GM12878 (cell line): ENCODE data around the gene HAGHL. TPM values are rescaled to one million over a fixed set of nuclear protein-coding genes. Genes with fewer than 3 reads are reported as not detected.

Experiments used
- ATAC-seq: fragments of 200-7000 bp; cut with Tn5 transposase; 3 replicates; pipeline ENCODE4 v1.9.1; 2020; ENCODE audit warnings: mild to moderate bottlenecking, moderate library complexity
- BruUV-seq: library from RNA; stranded (reverse); fragments of 400-500 nt; replicated peaks from 2 replicates; lab custom pipeline; 2021; lab: Mats Ljungman, UMichigan
- CTCF ChIA-PET: fragments of 300-600 bp; sonication (Branson Sonifier 250); formaldehyde crosslinking; extraction: SDS; loops from one replicate; lab custom pipeline; 2021; ENCODE audit warnings: inconsistent platforms; lab: Yijun Ruan, JAX
- POLR2A ChIA-PET: fragments of 350-600 bp; formaldehyde crosslinking; extraction: SDS; loops from one replicate; lab custom pipeline; 2021; ENCODE audit warnings: inconsistent platforms; lab: Charles Lee
- RAD21 ChIA-PET: fragments of 300-600 bp; sonication (Branson Sonifier 250); formaldehyde crosslinking; loops from one replicate; lab custom pipeline; 2023; ENCODE audit warnings: antibody characterized with exemption; ENCODE audit not compliant: unreplicated experiment; lab: Charles Lee
- SMC1A ChIA-PET: fragments of 300-600 bp; sonication (Branson Sonifier 250); formaldehyde crosslinking; loops from one replicate; lab custom pipeline; 2023; ENCODE audit not compliant: unreplicated experiment, uncharacterized antibody; lab: Charles Lee
- DNase-seq: peaks from one replicate; pipeline ENCODE4 v3.0.0-alpha.2; 2011; ENCODE audit warnings: low read depth, low spot score
- FAIRE-seq: peaks from 3 replicates; lab custom pipeline; 2011; peaks lifted over from hg19 to GRCh38; lab: Jason Lieb, UNC
- H2AFZ ChIP-seq: 2 replicates; pipeline ENCODE4 v1.6.0; 2011; ENCODE audit warnings: low read depth, low read length, control low read depth; ENCODE audit not compliant: control insufficient read depth
- H3K27ac ChIP-seq: 2 replicates; pipeline ENCODE4 v1.5.1; 2011; ENCODE audit warnings: control low read depth; ENCODE audit not compliant: control insufficient read depth, insufficient read depth
- H3K27me3 ChIP-seq, 2 experiments: replicated peaks in 1 of 2; 2 replicates each; pipeline versions ENCODE4 v1.6.0 to v1.6.1; 2011; ENCODE audit warnings: low read length in 1 of 2; ENCODE audit not compliant: control insufficient read depth in 2 of 2, insufficient read depth in 2 of 2
- H3K36me3 ChIP-seq, 2 experiments: 2 replicates each; pipeline ENCODE4 v1.5.1; 2011; ENCODE audit warnings: low read length in 1 of 2; ENCODE audit not compliant: control insufficient read depth in 2 of 2, insufficient read depth in 2 of 2
- H3K4me1 ChIP-seq: 2 replicates; pipeline ENCODE4 v1.6.1; 2011; ENCODE audit warnings: mild to moderate bottlenecking, low read length, moderate library complexity, mixed read lengths; ENCODE audit not compliant: control insufficient read depth, insufficient read depth
- H3K4me2 ChIP-seq: 2 replicates; pipeline ENCODE4 v1.6.0; 2011; ENCODE audit warnings: control low read depth; ENCODE audit not compliant: control insufficient read depth, insufficient read depth
- H3K4me3 ChIP-seq: fragments of 200-600 bp; sonication (generic); 2 replicates; pipeline ENCODE4 v1.5.1; 2016
- H3K79me2 ChIP-seq: 2 replicates; pipeline ENCODE4 v1.6.0; 2011; ENCODE audit warnings: low read length; ENCODE audit not compliant: control insufficient read depth, insufficient read depth
- H3K9ac ChIP-seq: 2 replicates; pipeline ENCODE4 v1.8.0; 2011; ENCODE audit warnings: low read length, control low read depth, mixed read lengths; ENCODE audit not compliant: control insufficient read depth, insufficient read depth
- H3K9me3 ChIP-seq: replicated peaks from 3 replicates; pipeline ENCODE4 v1.5.1; 2011; ENCODE audit warnings: mild to moderate bottlenecking, low read length; ENCODE audit not compliant: control insufficient read depth, insufficient read depth
- H4K20me1 ChIP-seq: 2 replicates; pipeline ENCODE4 v1.6.0; 2011; ENCODE audit not compliant: control insufficient read depth, insufficient read depth
- ASH2L ChIP-seq: fragments of 300-600, 200-600 bp; sonication (generic); IDR thresholded peaks from 2 replicates; pipeline ENCODE4 v1.6.1; 2017; ENCODE audit warnings: low read depth, mild to moderate bottlenecking, borderline replicate concordance
- BMI1 ChIP-seq: fragments of 450-650 bp; IDR thresholded peaks from 2 replicates; pipeline ENCODE4 v1.6.1; 2016; ENCODE audit warnings: mild to moderate bottlenecking, moderate library complexity, borderline replicate concordance
- CBX5 ChIP-seq: sonication (generic); IDR thresholded peaks from 2 replicates; pipeline ENCODE4 v1.6.1; 2016; ENCODE audit warnings: low read depth, moderate library complexity, mild to moderate bottlenecking, inconsistent platforms
- CHD1 ChIP-seq: IDR thresholded peaks from 2 replicates; pipeline ENCODE4 v1.6.1; 2012; ENCODE audit warnings: low read depth, low read length, improper control_type of control experiment
- EGR1 ChIP-seq, 2 experiments: IDR thresholded peaks; 1 replicate in 1 of 2; 2 replicates in 1 of 2; pipeline ENCODE4 v1.6.1; 2011 to 2012; ENCODE audit warnings: low read depth in 2 of 2, low read length in 2 of 2, borderline replicate concordance in 1 of 2, mild to moderate bottlenecking in 1 of 2, moderate library complexity in 1 of 2
- EP300 ChIP-seq, 2 experiments: fragments of 150-350 bp in 1 of 2; IDR thresholded peaks; 2 replicates each; pipeline ENCODE4 v1.6.1; 2011 to 2012; ENCODE audit warnings: low read depth in 2 of 2, low read length in 2 of 2, borderline replicate concordance in 1 of 2, improper control_type of control experiment in 1 of 2, inconsistent platforms in 1 of 2; ENCODE audit not compliant: control insufficient read depth in 1 of 2
- FOXK2 ChIP-seq: fragments of 450-650 bp; IDR thresholded peaks from 2 replicates; pipeline ENCODE4 v1.6.1; 2017; ENCODE audit warnings: mild to moderate bottlenecking, moderate library complexity
- MEF2B ChIP-seq: fragments of 450-650 bp; IDR thresholded peaks from 2 replicates; pipeline ENCODE4 v1.6.1; 2018; ENCODE audit warnings: mild to moderate bottlenecking, moderate library complexity; ENCODE audit not compliant: partially characterized antibody, poor library complexity, severe bottlenecking
- POLR2AphosphoS2 ChIP-seq: IDR thresholded peaks from 2 replicates; pipeline ENCODE4 v1.6.1; 2011; ENCODE audit warnings: low read depth, mild to moderate bottlenecking, low read length, improper control_type of control experiment, moderate library complexity
- TBL1XR1 ChIP-seq: IDR thresholded peaks from 2 replicates; pipeline ENCODE4 v1.6.1; 2012; ENCODE audit warnings: low read depth, low read length, improper control_type of control experiment
- TCF7 ChIP-seq: IDR thresholded peaks from 2 replicates; pipeline ENCODE4 v1.6.1; 2014; ENCODE audit warnings: antibody characterized with exemption, borderline replicate concordance
- WGBS: methylation state at CpG from one replicate; pipeline ENCODE4 v1.1.6; 2016; ENCODE audit warnings: low lambda C conversion rate; ENCODE audit not compliant: insufficient replicate concordance, insufficient coverage; ENCODE audit errors: missing lambda C conversion rate; 5-methylcytosine and 5-hydroxymethylcytosine counted together
- in situ Hi-C: fragments of 300-500 bp; cut with MboI; formaldehyde crosslinking; loops from 9 replicates; pipeline ENCODE4 v1.14.3; 2018; ENCODE audit warnings: mixed read lengths
- intact Hi-C: fragments of 100-400 bp; cut with micrococcal nuclease; formaldehyde crosslinking; loops from one replicate; pipeline ENCODE4 v1.14.2; 2022; ENCODE audit not compliant: unreplicated experiment
- polyA plus RNA-seq, 11 experiments: library from polyadenylated mRNA; depleted of rRNA in 4 of 11; unstranded in 6 of 11; stranded (reverse) in 5 of 11; fragments of >200 nt; fragmentation: Nextera tagmentation in 4 of 11; fragmentation: Illumina TruSeq in 1 of 11; extraction: Ambion mirVana in 4 of 11; extraction: Trizol in 1 of 11; gene quantifications; 1 replicate in 1 of 11; 2 replicates in 10 of 11; pipeline versions ENCODE4 v1.2.1 to v1.2.3, GENCODE V29; 2011 to 2016; ENCODE audit warnings: inconsistent platforms in 2 of 11, missing spikeins in 2 of 11, low read depth in 1 of 11
- total RNA-seq, 4 experiments: library from RNA; depleted of rRNA in 3 of 4; stranded (reverse); fragments of >200 nt in 3 of 4; fragmentation: Illumina TruSeq in 1 of 4; extraction: Trizol in 1 of 4; gene quantifications; 2 replicates each; pipeline versions ENCODE4 v1.2.1 to v1.2.3, GENCODE V29; 2013 to 2021
- TF ChIP-seq, protein P1 (sequence below): fragments of 450-650 bp; IDR thresholded peaks from 2 replicates; pipeline ENCODE4 v1.6.1; 2017; ENCODE audit warnings: low read depth, mild to moderate bottlenecking, moderate library complexity
- TF ChIP-seq, protein P2 (sequence below): IDR thresholded peaks from 2 replicates; pipeline ENCODE4 v1.6.1; 2011; ENCODE audit warnings: low read depth, mild to moderate bottlenecking, low read length, moderate library complexity, borderline replicate concordance; ENCODE audit errors: extremely low read depth

The HAGHL gene
- total and polyA plus RNA-seq, 10 of the 15 experiments (the other 5 are each of a cell fraction or from before 2014, with no cell fraction given), result 0.23 to 44.6 (median 16.4) TPM

DNA sequence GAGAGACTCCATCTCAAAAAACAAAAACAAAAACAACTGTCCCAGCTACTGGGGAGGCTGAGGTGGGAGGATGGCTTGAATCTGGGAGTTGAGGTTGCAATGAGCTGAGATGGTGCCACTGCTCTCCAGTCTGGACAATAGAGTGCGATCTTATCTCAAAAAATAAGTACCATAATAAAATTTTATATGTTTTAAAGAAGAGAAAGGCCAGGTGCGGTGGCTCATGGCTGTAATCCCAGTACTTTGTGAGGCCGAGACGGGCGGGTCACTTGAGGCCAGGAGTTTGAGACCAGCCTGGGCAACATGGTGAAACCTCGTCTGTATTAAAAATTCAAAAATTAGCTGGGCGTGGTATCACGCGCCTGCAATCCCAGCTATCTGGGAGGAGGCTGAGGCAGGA lies 49.9 kb downstream of the HAGHL start:
- Histone ChIP-seq H3K36me3 (no peaks in the 10 kb centered on the region), H3K79me2 (no peaks in the 10 kb centered on the region), H3K27me3 (no peaks in the 10 kb centered on the region), H3K4me3 (no peak overlapping the region), H3K9me3 (no peaks in the 10 kb centered on the region), H3K4me1 (no peaks in the 10 kb centered on the region), H3K27ac (no peak overlapping the region), H4K20me1 (no peaks in the 10 kb centered on the region), H3K4me2 (no peak overlapping the region)
- WGBS, result 70% methylated on average over 9 of the region's 9 CpGs
- intact Hi-C loops, result no loop called here
- ATAC-seq, result no peak
- in situ Hi-C loops, result no loop called here
- DNase-seq, result no peak
- ChIA-PET SMC1A (no interaction called here), RAD21 (no interaction called here), POLR2A (no interaction called here)
- no peak for TF ChIP-seq BMI1
- TF ChIP-seq ASH2L, result no peak
- TF ChIP-seq POLR2AphosphoS2, result no peak
- TF ChIP-seq, protein P1, sequence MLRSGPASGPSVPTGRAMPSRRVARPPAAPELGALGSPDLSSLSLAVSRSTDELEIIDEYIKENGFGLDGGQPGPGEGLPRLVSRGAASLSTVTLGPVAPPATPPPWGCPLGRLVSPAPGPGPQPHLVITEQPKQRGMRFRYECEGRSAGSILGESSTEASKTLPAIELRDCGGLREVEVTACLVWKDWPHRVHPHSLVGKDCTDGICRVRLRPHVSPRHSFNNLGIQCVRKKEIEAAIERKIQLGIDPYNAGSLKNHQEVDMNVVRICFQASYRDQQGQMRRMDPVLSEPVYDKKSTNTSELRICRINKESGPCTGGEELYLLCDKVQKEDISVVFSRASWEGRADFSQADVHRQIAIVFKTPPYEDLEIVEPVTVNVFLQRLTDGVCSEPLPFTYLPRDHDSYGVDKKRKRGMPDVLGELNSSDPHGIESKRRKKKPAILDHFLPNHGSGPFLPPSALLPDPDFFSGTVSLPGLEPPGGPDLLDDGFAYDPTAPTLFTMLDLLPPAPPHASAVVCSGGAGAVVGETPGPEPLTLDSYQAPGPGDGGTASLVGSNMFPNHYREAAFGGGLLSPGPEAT, result no peak
- no peak for TF ChIP-seq EGR1 (IDR thresholded peaks at IDR 0.05; ENCODE audit: borderline replicate concordance in 1 of 2, low read depth in 2 of 2, low read length in 2 of 2)
- no peak for TF ChIP-seq MEF2B
- TF ChIP-seq EP300 (IDR thresholded peaks at IDR 0.05; ENCODE audit: borderline replicate concordance in 1 of 2, control insufficient read depth in 1 of 2, low read depth in 2 of 2, low read length in 2 of 2), result no peak
- no peak for TF ChIP-seq CBX5
- no peak for TF ChIP-seq CHD1
- no peak for TF ChIP-seq FOXK2
- no peak for TF ChIP-seq TBL1XR1
- no peak for TF ChIP-seq TCF7
- TF ChIP-seq, protein P2, sequence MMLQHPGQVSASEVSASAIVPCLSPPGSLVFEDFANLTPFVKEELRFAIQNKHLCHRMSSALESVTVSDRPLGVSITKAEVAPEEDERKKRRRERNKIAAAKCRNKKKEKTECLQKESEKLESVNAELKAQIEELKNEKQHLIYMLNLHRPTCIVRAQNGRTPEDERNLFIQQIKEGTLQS, result no peak
- TF ChIP-seq, all 136 proteins: peak for 0
- no peak overlapping the region for H3K9ac ChIP-seq
- BruUV-seq, result no TSS peak
- no peak for FAIRE-seq
- CTCF ChIA-PET, result interaction anchor here (0.8 kb wide), 1 partner anchor 28 kb away, joined by 4 read pairs; no protein-coding TSS in a partner anchor
- H2AFZ ChIP-seq, result no peak overlapping the region
